H1 (cell line): ENCODE results near the gene PLEKHA1. TPM values are rescaled to one million over a fixed set of nuclear protein-coding genes. Genes with fewer than 3 reads are reported as not detected.

ENCODE experiments used
- ASH2L ChIP-seq: fragments of 200-600, 300-600 bp; sonication (generic); IDR thresholded peaks from one replicate; pipeline ENCODE4 v1.7.1; 2017; ENCODE audit warnings: low read length
- polyA plus RNA-seq, 7 experiments: library from polyadenylated mRNA; depleted of rRNA in 3 of 7; stranded (reverse) in 5 of 7; unstranded in 2 of 7; fragments of >200 nt in 5 of 7; fragments of 200-250 nt in 2 of 7; gene quantifications; 1 replicate in 5 of 7; 2 replicates in 1 of 7; 4 replicates in 1 of 7; pipeline versions ENCODE4 v1.2.1 to v1.2.3, GENCODE V29; 2011 to 2013; ENCODE audit warnings: missing spikeins in 2 of 7, mixed read lengths in 2 of 7
- total RNA-seq: library from RNA; stranded (reverse); fragmentation: NEBNext Ultra II Directional; extraction: Animal tissue kit (Norgen Biotek cat#: 25700); gene quantifications from 2 replicates; pipeline ENCODE4 v1.2.1, GENCODE V29; 2021

Gene PLEKHA1
- total and polyA plus RNA-seq, 2 of the 8 experiments (the other 6 are each of a cell fraction or from before 2014, with no cell fraction given): 15.6 to 39.7 TPM

DNA sequence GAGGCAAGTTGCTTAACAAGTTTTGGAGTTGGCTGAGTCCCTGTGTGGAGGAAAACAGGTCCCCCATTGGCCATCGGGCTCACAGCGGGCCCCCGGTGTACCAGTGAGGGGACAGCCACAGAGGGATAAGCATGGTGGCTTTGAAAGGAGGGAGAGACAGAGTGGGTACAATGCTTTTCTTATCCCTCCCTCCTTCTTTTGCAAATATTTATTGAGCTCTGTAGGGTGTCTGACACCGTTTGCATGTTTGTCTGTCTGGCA is 89.7 kb downstream of the PLEKHA1 start (continued):
- no peak for TF ChIP-seq ASH2L
